ENCODE results near the gene C11orf87.

C11orf87 gene

GRCh38 chr11:109443052-109443451 lies 21.1 kb downstream of the C11orf87 start:
- no peak for DNase-seq (ENCODE audit: low read depth)

GRCh38 chr11:109454857-109455256 lies 32.9 kb downstream of the C11orf87 start:
- DNase-seq (ENCODE audit: low read depth): no peak
